Mesendoderm (in vitro differentiated cells): ENCODE data around the gene RER1.

Experiments
- DNase-seq: peaks from one replicate; pipeline ENCODE4 v3.0.0; 2013
- H2AK5ac ChIP-seq: 2 replicates; pipeline ENCODE4 v1.6.1; 2013; ENCODE audit warnings: low read length, inconsistent platforms
- H2BK120ac ChIP-seq: 2 replicates; pipeline ENCODE4 v1.6.1; 2013; ENCODE audit warnings: low read depth, mild to moderate bottlenecking, low read length, moderate library complexity, mixed read lengths
- H2BK15ac ChIP-seq: replicated peaks from 2 replicates; pipeline ENCODE4 v1.6.1; 2013; ENCODE audit warnings: low read depth, mild to moderate bottlenecking, moderate library complexity
- H2BK5ac ChIP-seq: 2 replicates; pipeline ENCODE4 v1.6.1; 2013; ENCODE audit warnings: low read length, inconsistent platforms
- H3K18ac ChIP-seq: 2 replicates; pipeline ENCODE4 v1.6.1; 2013; ENCODE audit warnings: mild to moderate bottlenecking, low read length, mixed read lengths
- H3K23ac ChIP-seq: one replicate; pipeline ENCODE4 v1.6.1; 2013; ENCODE audit warnings: low read length
- H3K27ac ChIP-seq: 2 replicates; pipeline ENCODE4 v1.5.1; 2013; ENCODE audit warnings: low read depth, mild to moderate bottlenecking, inconsistent platforms, low read length, moderate library complexity
- H3K27me3 ChIP-seq: 2 replicates; pipeline ENCODE4 v1.6.1; 2013; ENCODE audit warnings: low read length, control low read depth, mild to moderate bottlenecking, inconsistent platforms; ENCODE audit not compliant: insufficient read depth, poor library complexity
- H3K36me3 ChIP-seq: 2 replicates; pipeline ENCODE4 v1.6.1; 2013; ENCODE audit warnings: low read length, inconsistent platforms; ENCODE audit not compliant: control insufficient read depth, insufficient read depth
- H3K4ac ChIP-seq: one replicate; pipeline ENCODE4 v1.6.1; 2013; ENCODE audit warnings: low read depth, mild to moderate bottlenecking, low read length, moderate library complexity
- H3K4me1 ChIP-seq: 2 replicates; pipeline ENCODE4 v1.6.1; 2013; ENCODE audit warnings: low read depth, low read length, inconsistent platforms; ENCODE audit not compliant: control insufficient read depth
- H3K4me2 ChIP-seq: 2 replicates; pipeline ENCODE4 v1.6.1; 2013; ENCODE audit warnings: low read length
- H3K4me3 ChIP-seq: 2 replicates; pipeline ENCODE4 v1.5.1; 2013; ENCODE audit warnings: mild to moderate bottlenecking, low read length
- H3K56ac ChIP-seq: one replicate; pipeline ENCODE4 v1.6.1; 2013; ENCODE audit warnings: low read length
- H3K79me1 ChIP-seq: 2 replicates; pipeline ENCODE4 v1.6.1; 2013; ENCODE audit warnings: low read length, inconsistent platforms
- H3K79me2 ChIP-seq: 2 replicates; pipeline ENCODE4 v1.6.1; 2013; ENCODE audit warnings: mild to moderate bottlenecking, low read length; ENCODE audit not compliant: control insufficient read depth, insufficient read depth
- H3K9ac ChIP-seq: 2 replicates; pipeline ENCODE4 v1.6.1; 2013; ENCODE audit warnings: low read length, inconsistent platforms
- H4K5ac ChIP-seq: one replicate; pipeline ENCODE4 v1.6.1; 2013; ENCODE audit warnings: low read length
- H4K8ac ChIP-seq: one replicate; pipeline ENCODE4 v1.6.1; 2013; ENCODE audit warnings: low read depth, mild to moderate bottlenecking, control low read depth, low read length, moderate library complexity
- WGBS: extraction: QIAGEN DNeasy Blood & Tissue Kit; methylation state at CpG from one replicate; pipeline ENCODE4 v1.1.7; 2013; ENCODE audit warnings: low lambda C conversion rate, missing lambda C conversion rate; ENCODE audit not compliant: insufficient coverage; ENCODE audit errors: extremely low coverage; 5-methylcytosine and 5-hydroxymethylcytosine counted together

RER1 gene

GRCh38 chr1:2416403-2416802, 24.8 kb downstream of the RER1 start:
- DNase-seq = no peak
- no peak overlapping the region for H2BK15ac ChIP-seq
- no peak overlapping the region for H2BK5ac ChIP-seq
- peaks cover 5% of the 10 kb centered on the region for H3K79me2 ChIP-seq
- H3K36me3 ChIP-seq = no peaks in the 10 kb centered on the region
- WGBS = no CpG with 5 or more reads among the region's 12 CpGs
- no peak overlapping the region for H3K4me3 ChIP-seq
- H3K4me2 ChIP-seq = no peak overlapping the region
- no peak overlapping the region for H4K8ac ChIP-seq
- no peak overlapping the region for H4K5ac ChIP-seq
- no peak overlapping the region for H3K23ac ChIP-seq
- H3K27ac ChIP-seq = no peak overlapping the region
- H2BK120ac ChIP-seq = no peak overlapping the region
- H2AK5ac ChIP-seq = no peak overlapping the region
- no peak overlapping the region for H3K56ac ChIP-seq
- peaks cover 3% of the 10 kb centered on the region for H3K4me1 ChIP-seq
- peaks cover 5% of the 10 kb centered on the region for H3K79me1 ChIP-seq
- no peaks in the 10 kb centered on the region for H3K27me3 ChIP-seq
- H3K18ac ChIP-seq = no peak overlapping the region
- H3K9ac ChIP-seq = no peak overlapping the region
- no peak overlapping the region for H3K4ac ChIP-seq

GRCh38 chr1:2417083-2417832, 25.6 kb downstream of the RER1 start:
- Histone ChIP-seq H3K4me3 (no peak overlapping the region), H2AK5ac (no peak overlapping the region), H3K27me3 (no peaks in the 10 kb centered on the region), H3K18ac (no peak overlapping the region), H3K27ac (no peak overlapping the region), H3K4me1 (peaks cover 3% of the 10 kb centered on the region), H3K9ac (no peak overlapping the region), H3K4me2 (no peak overlapping the region), H3K79me2 (peaks cover 1% of the 10 kb centered on the region), H3K4ac (no peak overlapping the region), H3K56ac (no peak overlapping the region), H2BK15ac (no peak overlapping the region), H2BK120ac (no peak overlapping the region), H4K8ac (no peak overlapping the region), H3K79me1 (no peaks in the 10 kb centered on the region), H2BK5ac (no peak overlapping the region), H4K5ac (no peak overlapping the region), H3K36me3 (no peaks in the 10 kb centered on the region), H3K23ac (no peak overlapping the region)
- no peak for DNase-seq
- WGBS = no CpG with 5 or more reads among the region's 13 CpGs

- DNase-seq = no peak
- H3K4me2 ChIP-seq = no peak overlapping the region
- peaks cover 3% of the 10 kb centered on the region for H3K4me1 ChIP-seq
- no peak overlapping the region for H4K5ac ChIP-seq
- H3K9ac ChIP-seq = no peak overlapping the region
- no peak overlapping the region for H3K56ac ChIP-seq
- H3K23ac ChIP-seq = peak overlapping the region; percentile 80
- H3K27me3 ChIP-seq = no peaks in the 10 kb centered on the region
- no peak overlapping the region for H3K4ac ChIP-seq
- H2AK5ac ChIP-seq = no peak overlapping the region
- H3K4me3 ChIP-seq = no peak overlapping the region
- H3K79me2 ChIP-seq = peaks cover 1% of the 10 kb centered on the region
- WGBS = no CpG with 5 or more reads among the region's 14 CpGs
- H4K8ac ChIP-seq = no peak overlapping the region
- H2BK120ac ChIP-seq = no peak overlapping the region
- H3K18ac ChIP-seq = no peak overlapping the region
- H2BK5ac ChIP-seq = no peak overlapping the region
- H2BK15ac ChIP-seq = no peak overlapping the region
- no peaks in the 10 kb centered on the region for H3K36me3 ChIP-seq
- H3K27ac ChIP-seq = no peak overlapping the region
- no peaks in the 10 kb centered on the region for H3K79me1 ChIP-seq
Measured at GRCh38 chr1:2417833-2418225, 26.2 kb downstream of the RER1 start.

GRCh38 chr1:2418791-2419320, 27.2 kb downstream of the RER1 start:
- DNase-seq = no peak
- H3K4ac ChIP-seq = no peak overlapping the region
- H4K8ac ChIP-seq = no peak overlapping the region
- H2BK5ac ChIP-seq = no peak overlapping the region
- no peak overlapping the region for H2AK5ac ChIP-seq
- no peak overlapping the region for H3K4me2 ChIP-seq
- H3K79me2 ChIP-seq = no peaks in the 10 kb centered on the region
- H3K56ac ChIP-seq = no peak overlapping the region
- H3K27me3 ChIP-seq = no peaks in the 10 kb centered on the region
- peaks cover 2% of the 10 kb centered on the region for H3K4me1 ChIP-seq
- no peak overlapping the region for H2BK120ac ChIP-seq
- H2BK15ac ChIP-seq = no peak overlapping the region
- no CpG with 5 or more reads among the region's 16 CpGs for WGBS
- H3K4me3 ChIP-seq = no peak overlapping the region
- no peaks in the 10 kb centered on the region for H3K36me3 ChIP-seq
- H3K18ac ChIP-seq = no peak overlapping the region
- H3K79me1 ChIP-seq = no peaks in the 10 kb centered on the region
- no peak overlapping the region for H3K9ac ChIP-seq
- no peak overlapping the region for H3K23ac ChIP-seq
- H4K5ac ChIP-seq = no peak overlapping the region
- no peak overlapping the region for H3K27ac ChIP-seq

- H3K56ac ChIP-seq = no peak overlapping the region
- H3K9ac ChIP-seq = no peak overlapping the region
- no peak overlapping the region for H4K5ac ChIP-seq
- H3K23ac ChIP-seq = no peak overlapping the region
- no peak overlapping the region for H2BK15ac ChIP-seq
- H2BK5ac ChIP-seq = no peak overlapping the region
- H3K4me2 ChIP-seq = no peak overlapping the region
- H3K4me1 ChIP-seq = no peaks in the 10 kb centered on the region
- H3K27me3 ChIP-seq = no peaks in the 10 kb centered on the region
- no peak overlapping the region for H3K4ac ChIP-seq
- H3K18ac ChIP-seq = no peak overlapping the region
- no peaks in the 10 kb centered on the region for H3K36me3 ChIP-seq
- WGBS = no CpG with 5 or more reads among the region's 16 CpGs
- H2AK5ac ChIP-seq = no peak overlapping the region
- no peaks in the 10 kb centered on the region for H3K79me2 ChIP-seq
- H2BK120ac ChIP-seq = no peak overlapping the region
- H4K8ac ChIP-seq = no peak overlapping the region
- no peak overlapping the region for H3K4me3 ChIP-seq
- no peak overlapping the region for H3K27ac ChIP-seq
- H3K79me1 ChIP-seq = no peaks in the 10 kb centered on the region
- no peak for DNase-seq
Measured at GRCh38 chr1:2419416-2419815, 27.8 kb downstream of the RER1 start.

- H3K4me1 ChIP-seq = no peaks in the 10 kb centered on the region
- WGBS = no CpG with 5 or more reads among the region's 4 CpGs
- no peaks in the 10 kb centered on the region for H3K79me1 ChIP-seq
- no peak overlapping the region for H3K4ac ChIP-seq
- no peak overlapping the region for H4K5ac ChIP-seq
- no peaks in the 10 kb centered on the region for H3K36me3 ChIP-seq
- no peak overlapping the region for H4K8ac ChIP-seq
- no peak for DNase-seq
- H3K79me2 ChIP-seq = no peaks in the 10 kb centered on the region
- no peak overlapping the region for H3K4me3 ChIP-seq
- H3K27ac ChIP-seq = no peak overlapping the region
- H2BK5ac ChIP-seq = no peak overlapping the region
- no peak overlapping the region for H2BK120ac ChIP-seq
- no peak overlapping the region for H3K18ac ChIP-seq
- H3K4me2 ChIP-seq = no peak overlapping the region
- no peak overlapping the region for H3K56ac ChIP-seq
- H2AK5ac ChIP-seq = no peak overlapping the region
- H3K23ac ChIP-seq = no peak overlapping the region
- no peaks in the 10 kb centered on the region for H3K27me3 ChIP-seq
- no peak overlapping the region for H3K9ac ChIP-seq
- no peak overlapping the region for H2BK15ac ChIP-seq
Measured at GRCh38 chr1:2422523-2422922, 30.9 kb downstream of the RER1 start.
